Measurements from ENCODE around the gene PRRG3.

Gene PRRG3

DNA sequence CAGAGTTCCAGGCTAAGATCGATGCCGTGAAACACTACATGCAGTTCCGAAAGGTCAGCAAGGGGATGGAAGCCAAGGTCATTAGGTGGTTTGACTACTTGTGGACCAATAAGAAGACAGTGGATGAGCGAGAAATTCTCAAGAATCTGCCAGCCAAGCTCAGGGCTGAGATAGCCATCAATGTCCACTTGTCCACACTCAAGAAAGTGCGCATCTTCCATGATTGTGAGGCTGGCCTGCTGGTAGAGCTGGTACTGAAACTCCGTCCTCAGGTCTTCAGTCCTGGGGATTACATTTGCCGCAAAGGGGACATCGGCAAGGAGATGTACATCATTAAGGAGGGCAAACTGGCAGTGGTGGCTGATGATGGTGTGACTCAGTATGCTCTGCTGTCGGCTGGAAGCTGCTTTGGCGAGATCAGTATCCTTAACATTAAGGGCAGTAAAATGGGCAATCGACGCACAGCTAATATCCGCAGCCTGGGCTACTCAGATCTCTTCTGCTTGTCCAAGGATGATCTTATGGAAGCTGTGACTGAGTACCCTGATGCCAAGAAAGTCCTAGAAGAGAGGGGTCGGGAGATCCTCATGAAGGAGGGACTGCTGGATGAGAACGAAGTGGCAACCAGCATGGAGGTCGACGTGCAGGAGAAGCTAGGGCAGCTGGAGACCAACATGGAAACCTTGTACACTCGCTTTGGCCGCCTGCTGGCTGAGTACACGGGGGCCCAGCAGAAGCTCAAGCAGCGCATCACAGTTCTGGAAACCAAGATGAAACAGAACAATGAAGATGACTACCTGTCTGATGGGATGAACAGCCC is 48.6 kb downstream of the PRRG3 start:
- no peak for DNase-seq (ENCODE audit: low read depth in 2 of 2)

DNA sequence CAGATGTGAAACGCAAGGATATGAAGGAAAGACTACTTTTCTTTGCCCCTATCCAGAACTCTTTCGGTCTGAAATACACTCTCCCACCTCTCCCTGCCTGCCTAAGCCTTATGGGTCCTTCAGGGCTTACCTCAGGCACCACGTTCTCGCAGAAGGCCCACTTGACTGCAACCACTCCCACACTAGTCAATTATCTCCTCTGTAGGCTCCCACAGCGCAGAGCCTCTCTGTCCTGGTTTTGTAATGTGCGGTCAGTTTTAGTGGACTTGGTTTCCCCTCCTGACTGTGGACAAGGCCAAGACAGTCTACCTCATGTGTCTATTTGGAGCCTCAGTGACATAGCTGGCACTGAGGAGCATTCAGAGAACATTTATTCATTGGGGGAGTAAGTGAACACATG is 50.4 kb downstream of the PRRG3 start:
- no peak for DNase-seq (ENCODE audit: low read depth in 2 of 2)

- DNase-seq (ENCODE audit: low read depth in 2 of 2), result no peak
Observed at GRCh38 chrX:151746502-151746901, 51.2 kb downstream of the PRRG3 start.

DNA sequence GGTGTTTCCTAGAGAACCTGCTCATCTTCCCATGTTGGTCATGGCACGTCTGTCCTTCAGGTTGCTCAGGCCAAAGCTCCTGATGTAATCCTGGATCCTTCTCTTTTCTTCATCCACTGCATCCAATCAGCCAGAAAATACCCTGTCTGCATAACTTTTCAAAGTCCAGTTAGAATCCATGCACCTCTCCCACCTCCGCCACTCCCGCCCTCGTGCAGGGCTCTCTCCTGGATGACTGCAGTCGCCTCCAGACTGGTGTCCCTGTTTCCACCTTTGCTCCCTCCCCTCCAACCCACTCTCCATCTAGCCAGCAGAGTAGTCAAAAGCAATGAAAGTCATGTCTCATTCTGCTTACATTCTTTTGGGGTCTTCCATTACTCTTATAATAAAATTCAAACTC is 55.3 kb downstream of the PRRG3 start:
- no peak for DNase-seq (ENCODE audit: low read depth in 2 of 2)

DNA sequence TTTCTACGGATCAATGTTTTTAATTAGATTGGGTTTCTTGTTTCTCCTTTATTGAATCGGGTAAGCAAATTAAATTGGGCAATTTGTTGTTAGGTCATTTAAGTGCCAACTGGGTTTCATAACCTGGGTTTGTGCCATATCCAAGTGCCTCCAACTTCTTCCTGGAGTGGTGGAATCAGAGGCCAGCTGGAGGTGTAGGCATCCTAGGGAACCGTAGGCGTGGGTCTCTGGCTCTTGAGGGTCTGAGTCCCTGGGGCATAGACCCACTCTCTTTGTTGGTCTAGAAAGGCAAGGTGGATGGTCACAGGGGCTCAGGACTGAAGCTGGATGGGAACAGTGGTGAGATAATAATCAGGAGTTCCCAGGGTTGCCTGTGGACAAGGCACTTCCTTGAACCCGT is 57.6 kb downstream of the PRRG3 start:
- no peak for DNase-seq (ENCODE audit: low read depth in 2 of 2)

DNA sequence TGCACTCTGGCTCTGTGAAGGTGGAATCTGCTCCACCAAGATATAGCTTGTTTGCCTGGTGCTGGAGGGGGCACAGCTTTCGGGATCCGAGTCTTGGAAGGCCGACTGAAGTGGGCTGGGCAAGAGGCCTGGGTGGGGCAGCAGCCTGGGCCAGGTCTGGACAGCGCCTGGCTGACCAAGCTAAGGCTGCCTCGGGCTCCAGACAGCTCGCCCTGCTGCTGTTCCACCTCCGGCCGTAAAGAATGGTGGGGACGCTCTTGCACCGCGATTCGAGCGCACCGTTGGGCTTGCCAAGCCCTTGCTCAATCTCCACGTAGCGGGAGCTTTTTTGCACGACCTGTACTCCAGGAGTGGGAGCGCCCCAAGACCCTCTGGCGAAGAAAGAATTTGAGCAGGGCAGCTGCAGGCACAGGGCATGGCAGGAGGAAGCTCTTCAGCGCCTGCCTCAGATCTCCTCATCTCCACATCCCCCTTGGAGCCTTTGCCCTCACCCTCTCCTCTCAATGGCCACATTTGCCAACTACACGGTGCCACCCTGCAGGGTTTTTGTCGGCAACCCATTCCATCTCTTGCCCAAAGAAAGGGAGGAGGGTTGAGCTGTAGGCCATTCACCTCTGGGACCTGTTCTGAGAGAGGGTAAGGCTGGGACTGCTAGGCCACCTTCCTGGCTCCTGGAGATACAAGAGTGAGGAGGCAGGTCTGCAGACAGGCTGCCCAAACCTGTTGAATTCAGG is 58.2 kb downstream of the PRRG3 start:
- peak in 1 of 2 experiments; percentile 6 for DNase-seq (ENCODE audit: low read depth in 2 of 2)

DNA sequence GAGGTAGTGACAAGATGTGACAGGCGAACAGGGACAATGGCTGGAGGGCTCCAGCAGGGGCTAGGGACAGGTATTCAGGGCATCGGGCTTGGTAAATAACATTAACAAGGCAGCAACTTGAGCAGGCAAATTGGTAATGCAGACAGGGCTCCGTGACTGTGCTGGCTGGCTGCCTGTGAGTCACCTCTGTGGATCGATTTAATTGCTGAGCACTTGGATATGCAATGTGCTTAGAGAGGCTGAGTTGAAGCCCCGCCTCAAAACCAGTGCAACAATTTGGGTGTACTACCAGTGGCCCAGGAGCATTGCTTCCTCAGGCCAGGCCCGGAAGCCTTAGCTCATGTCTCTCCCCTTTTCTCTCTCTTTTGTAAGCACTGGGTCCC is 58.8 kb downstream of the PRRG3 start:
- DNase-seq (ENCODE audit: low read depth in 2 of 2), result no peak

DNA sequence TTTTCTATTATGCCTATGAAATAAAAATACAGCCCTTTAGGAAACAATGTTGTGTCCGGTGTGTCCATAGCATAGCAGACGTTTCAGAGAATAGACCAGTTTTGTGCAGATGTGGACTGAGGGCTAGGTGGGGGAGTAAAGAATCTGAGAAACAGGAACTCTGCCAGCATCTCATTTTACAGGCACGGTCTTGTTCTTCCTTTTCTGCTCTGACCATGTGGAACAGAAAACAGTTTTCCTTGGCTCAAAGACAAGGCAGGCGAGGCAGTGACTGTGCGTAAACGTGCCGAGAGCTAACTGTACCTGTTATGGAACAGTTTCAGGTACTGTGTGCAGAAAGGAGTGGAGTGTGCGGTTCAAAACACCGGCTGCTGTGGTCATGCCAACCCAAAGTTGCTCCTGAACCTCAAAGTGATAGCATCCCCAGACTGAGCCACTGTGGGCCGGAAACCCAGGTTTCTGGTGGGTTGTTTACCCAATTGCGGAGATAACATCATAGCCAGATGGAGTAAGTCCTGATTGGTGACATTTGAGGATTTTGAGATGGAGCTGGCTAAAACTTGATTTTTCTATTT is 59.5 kb downstream of the PRRG3 start:
- no peak for DNase-seq (ENCODE audit: low read depth in 2 of 2)

All from stimulated activated CD4-positive, alpha-beta T cell treated with anti-CD3 and anti-CD28 coated beads, Interleukin-12 subunit alpha, Interleukin-12 subunit beta, amount 100 ng/mL, for 24 hours (primary cell).